Endodermal cell (in vitro differentiated cells): ENCODE data around the gene TMEM237. TPM values are rescaled to one million over a fixed set of nuclear protein-coding genes. Genes with fewer than 3 reads are reported as not detected.

Experiments
- DNase-seq: peaks from one replicate; pipeline ENCODE4 v3.0.0-alpha.2; 2017
- H3K27ac ChIP-seq: 2 replicates; pipeline ENCODE4 v1.5.1; 2013; ENCODE audit warnings: mild to moderate bottlenecking, low read depth, low read length, moderate library complexity
- H3K27me3 ChIP-seq: 2 replicates; pipeline ENCODE4 v1.6.1; 2013; ENCODE audit warnings: mild to moderate bottlenecking, low read length, moderate library complexity; ENCODE audit not compliant: insufficient read depth, control insufficient read depth, poor library complexity, severe bottlenecking
- H3K36me3 ChIP-seq: 2 replicates; pipeline ENCODE4 v1.7.0; 2013; ENCODE audit warnings: mild to moderate bottlenecking, low read length, moderate library complexity; ENCODE audit not compliant: control insufficient read depth, insufficient read depth
- H3K4me1 ChIP-seq: one replicate; pipeline ENCODE4 v1.7.0; 2013; ENCODE audit warnings: low read length; ENCODE audit not compliant: control insufficient read depth, insufficient read depth
- H3K4me3 ChIP-seq: 2 replicates; pipeline ENCODE4 v1.5.1; 2013; ENCODE audit warnings: mild to moderate bottlenecking, low read length, moderate library complexity
- H3K9ac ChIP-seq: 2 replicates; pipeline ENCODE4 v1.6.1; 2013; ENCODE audit warnings: mild to moderate bottlenecking, low read length, moderate library complexity; ENCODE audit not compliant: poor library complexity, severe bottlenecking; ENCODE audit errors: extremely low read depth
- H3K9me3 ChIP-seq: 2 replicates; pipeline ENCODE4 v1.6.1; 2013; ENCODE audit warnings: mild to moderate bottlenecking, low read length, moderate library complexity; ENCODE audit not compliant: control insufficient read depth
- H3K27ac Mint-ChIP-seq: 2 replicates; pipeline ENCODE4 v1.8.0; 2020; ENCODE audit warnings: mixed read lengths
- H3K27me3 Mint-ChIP-seq: 2 replicates; pipeline ENCODE4 v1.8.0; 2021; ENCODE audit warnings: mild to moderate bottlenecking, mixed read lengths; ENCODE audit not compliant: insufficient read depth
- H3K36me3 Mint-ChIP-seq: 2 replicates; pipeline ENCODE4 v1.8.0; 2020; ENCODE audit warnings: low read depth, mixed read lengths
- H3K4me1 Mint-ChIP-seq: 2 replicates; pipeline ENCODE4 v1.8.0; 2020; ENCODE audit warnings: mixed read lengths
- H3K4me3 Mint-ChIP-seq: 2 replicates; pipeline ENCODE4 v1.8.0; 2020; ENCODE audit warnings: mild to moderate bottlenecking, moderate library complexity, mixed read lengths
- H3K9me3 Mint-ChIP-seq: 2 replicates; pipeline ENCODE4 v1.8.0; 2020; ENCODE audit warnings: mild to moderate bottlenecking, mixed read lengths
- CTCF ChIP-seq: fragments of 200-600 bp; sonication (generic); conservative IDR thresholded peaks from 2 replicates; pipeline ENCODE4 v1.5.0; 2021; ENCODE audit warnings: antibody characterized with exemption, mild to moderate bottlenecking
- WGBS, 2 experiments: methylation state at CpG; one replicate each; pipeline versions ENCODE4 v1.1.5 to v1.1.7; 2013; ENCODE audit warnings: missing lambda C conversion rate in 2 of 2, mixed read lengths in 1 of 2; ENCODE audit not compliant: insufficient coverage in 1 of 2, insufficient read length in 1 of 2; 5-methylcytosine and 5-hydroxymethylcytosine counted together
- total RNA-seq, 2 donors: library from RNA; stranded (reverse); fragmentation: NEBNext Ultra II Directional in 1 of 2; extraction: Animal tissue kit (Norgen Biotek cat#: 25700) in 1 of 2; gene quantifications; 2 replicates in 1 of 2; 3 replicates in 1 of 2; pipeline ENCODE4 v1.2.1, GENCODE V29; 2021

TMEM237 gene
- total RNA-seq, 2 donors from 2014 or later = 40.3 to 49.3 TPM

DNA sequence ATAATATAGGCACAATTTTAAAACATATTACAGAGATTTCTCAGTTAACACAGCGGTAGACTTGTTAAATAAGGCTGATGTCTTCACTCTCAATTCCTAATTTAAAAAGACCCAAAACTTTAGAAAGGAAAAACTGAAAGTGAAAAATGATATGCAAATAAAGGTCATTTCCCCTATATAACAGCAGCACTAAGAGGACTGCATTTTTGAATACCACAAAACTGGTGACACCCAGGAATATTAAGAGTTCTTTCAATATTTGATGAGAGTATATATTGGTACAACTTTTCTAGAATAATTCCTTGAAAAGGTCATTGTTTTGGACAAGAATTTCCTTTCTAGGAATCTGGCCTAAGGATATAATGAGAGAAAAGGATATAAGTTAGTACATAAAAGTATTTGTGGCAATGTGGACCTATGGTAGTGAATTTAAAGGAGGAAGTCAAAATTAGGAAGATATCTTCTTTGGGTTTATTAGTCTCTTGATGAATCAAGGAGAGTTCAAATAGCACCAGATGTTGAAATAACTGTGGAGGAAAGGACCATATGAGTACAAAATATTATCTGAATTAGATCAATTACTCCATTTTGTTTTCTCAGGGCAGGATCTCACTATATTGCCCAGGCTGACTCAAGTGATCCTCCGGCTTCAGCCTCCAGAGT, 70.3 kb downstream of the TMEM237 start:
- no peaks in the 10 kb centered on the region for H3K36me3 Mint-ChIP-seq
- Histone ChIP-seq H3K4me1 (no peaks in the 10 kb centered on the region), H3K27me3 (no peaks in the 10 kb centered on the region), H3K9ac (no peak overlapping the region), H3K4me3 (no peak overlapping the region), H3K9me3 (no peaks in the 10 kb centered on the region), H3K36me3 (no peaks in the 10 kb centered on the region), H3K27ac (no peak overlapping the region)
- no peaks in the 10 kb centered on the region for H3K4me1 Mint-ChIP-seq
- no peak for DNase-seq
- no peak for TF ChIP-seq CTCF
- no peak overlapping the region for H3K27ac Mint-ChIP-seq
- no peak overlapping the region for H3K4me3 Mint-ChIP-seq
- 94 to 100% methylated on average over 1 to 2 of the region's 2 CpGs for WGBS, 2 experiments
- no peaks in the 10 kb centered on the region for H3K27me3 Mint-ChIP-seq
- no peaks in the 10 kb centered on the region for H3K9me3 Mint-ChIP-seq

Other genes starting within 250 kb of the TMEM237 start
- gene TRAK2, start 192.0 kb downstream of the TMEM237 start, total RNA-seq = 10 to 100 TPM; 14.8 to 15.2 TPM
- 10 to 100 TPM; 39.7 to 50.1 TPM for gene STRADB, start 191.8 kb downstream of the TMEM237 start, total RNA-seq
- under 1 TPM in 1 of 2 donors, not detected in 1; 0.18 TPM for gene MPP4, start 55.1 kb upstream of the TMEM237 start, total RNA-seq
- gene ALS2, start 137.4 kb upstream of the TMEM237 start, total RNA-seq = 10 to 100 TPM; 56.6 to 58.5 TPM
- gene CDK15, start 163.0 kb upstream of the TMEM237 start, total RNA-seq = under 1 TPM in 1 of 2 donors, not detected in 1; 0.35 TPM